ENCODE results near the gene CDC42BPA. TPM values are rescaled to one million over a fixed set of nuclear protein-coding genes. Genes with fewer than 3 reads are reported as not detected.

CDC42BPA gene
- total RNA-seq, 2 experiments from 2014 or later, result 1.8 to 2.1 TPM

DNA sequence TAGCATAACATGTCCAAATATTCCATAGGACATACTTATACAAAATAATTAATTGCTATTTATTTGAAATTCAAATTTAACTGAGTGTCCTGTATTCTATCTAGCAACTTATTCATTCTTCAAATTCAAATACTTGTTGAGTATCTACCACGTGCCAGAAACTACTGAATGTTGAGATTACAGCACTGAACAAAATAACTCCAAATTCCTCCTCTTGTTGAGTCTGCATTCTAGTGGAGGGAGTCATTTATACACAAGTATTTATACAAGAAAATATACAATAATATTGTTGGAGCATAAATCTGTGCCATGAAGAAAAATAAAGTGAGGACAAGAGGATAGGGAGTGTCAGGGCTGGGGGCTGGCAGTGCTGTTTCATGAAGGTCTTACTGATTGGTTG is 43.7 kb upstream of the CDC42BPA start:
- Mint-ChIP-seq H3K4me1 (ENCODE audit: low read depth) (no peaks in the 10 kb centered on the region), H3K36me3 (ENCODE audit: low read depth) (no peaks in the 10 kb centered on the region), H3K4me3 (no peak overlapping the region), H3K9me3 (no peaks in the 10 kb centered on the region), H3K27ac (no peak overlapping the region), H3K27me3 (peaks cover 9% of the 10 kb centered on the region)
- ChIA-PET CTCF (no interaction called here), POLR2A (no interaction called here)
- DNase-seq (no peak), ATAC-seq (no peak)
- TF ChIP-seq CTCF (IDR thresholded peaks at IDR 0.05), result no peak
- intact Hi-C loops (cut with micrococcal nuclease), result no loop called here

GRCh38 chr1:227357927-227358302 is 39.6 kb upstream of the CDC42BPA start:
- H3K27ac Mint-ChIP-seq, result no peak overlapping the region
- no peak overlapping the region for H3K4me3 Mint-ChIP-seq
- H3K4me1 Mint-ChIP-seq (ENCODE audit: low read depth), result no peaks in the 10 kb centered on the region
- CTCF ChIA-PET, result no interaction called here
- peaks cover 6% of the 10 kb centered on the region for H3K27me3 Mint-ChIP-seq
- POLR2A ChIA-PET, result no interaction called here
- no peaks in the 10 kb centered on the region for H3K36me3 Mint-ChIP-seq (ENCODE audit: low read depth)
- intact Hi-C loops (cut with micrococcal nuclease), result no loop called here
- DNase-seq (no peak), ATAC-seq (no peak)
- no peak for TF ChIP-seq CTCF (IDR thresholded peaks at IDR 0.05)
- H3K9me3 Mint-ChIP-seq, result no peaks in the 10 kb centered on the region

DNA sequence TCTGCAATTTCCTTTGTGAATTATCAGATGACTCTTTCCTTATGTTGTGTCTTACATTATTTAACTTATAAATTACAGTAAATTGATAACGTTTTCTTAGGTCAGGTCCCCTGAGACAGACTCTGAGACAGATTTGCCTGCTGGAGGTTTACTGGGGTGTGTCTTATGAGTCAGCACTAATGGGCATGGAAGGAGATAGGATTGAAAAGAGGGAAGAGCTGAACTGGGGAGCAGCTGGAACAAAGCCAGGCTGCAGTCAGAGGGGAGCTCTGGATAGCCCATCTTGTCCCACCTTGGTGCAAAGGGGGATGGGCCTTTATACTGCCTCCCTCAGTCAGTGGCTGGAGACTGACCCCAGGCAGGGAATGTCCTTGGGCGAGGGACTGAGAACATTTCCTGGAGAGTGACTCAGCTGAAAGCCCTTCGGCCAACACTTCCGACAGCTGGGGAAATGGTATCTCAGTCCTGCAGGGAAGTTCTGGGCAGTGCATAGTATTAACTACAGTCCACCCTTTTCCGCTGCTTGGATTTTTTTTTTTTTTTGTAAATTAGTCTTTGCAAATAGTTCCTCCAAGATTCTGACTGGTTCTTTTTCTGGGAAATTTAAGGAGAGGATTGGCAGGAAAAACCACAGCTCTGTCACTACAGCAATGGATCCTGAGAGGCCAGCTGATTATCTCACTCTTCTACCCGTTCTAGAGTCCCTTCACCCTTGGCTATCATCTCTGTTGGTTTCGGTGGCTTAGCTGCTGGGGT is 39.1 kb upstream of the CDC42BPA start:
- ChIA-PET CTCF (no interaction called here), POLR2A (no interaction called here)
- Mint-ChIP-seq H3K27ac (no peak overlapping the region), H3K27me3 (peaks cover 5% of the 10 kb centered on the region), H3K4me3 (no peak overlapping the region), H3K9me3 (no peaks in the 10 kb centered on the region), H3K4me1 (ENCODE audit: low read depth) (no peaks in the 10 kb centered on the region), H3K36me3 (ENCODE audit: low read depth) (no peaks in the 10 kb centered on the region)
- ATAC-seq (no peak), DNase-seq (no peak)
- TF ChIP-seq CTCF (IDR thresholded peaks at IDR 0.05), result no peak
- intact Hi-C loops (cut with micrococcal nuclease), result no loop called here

DNA sequence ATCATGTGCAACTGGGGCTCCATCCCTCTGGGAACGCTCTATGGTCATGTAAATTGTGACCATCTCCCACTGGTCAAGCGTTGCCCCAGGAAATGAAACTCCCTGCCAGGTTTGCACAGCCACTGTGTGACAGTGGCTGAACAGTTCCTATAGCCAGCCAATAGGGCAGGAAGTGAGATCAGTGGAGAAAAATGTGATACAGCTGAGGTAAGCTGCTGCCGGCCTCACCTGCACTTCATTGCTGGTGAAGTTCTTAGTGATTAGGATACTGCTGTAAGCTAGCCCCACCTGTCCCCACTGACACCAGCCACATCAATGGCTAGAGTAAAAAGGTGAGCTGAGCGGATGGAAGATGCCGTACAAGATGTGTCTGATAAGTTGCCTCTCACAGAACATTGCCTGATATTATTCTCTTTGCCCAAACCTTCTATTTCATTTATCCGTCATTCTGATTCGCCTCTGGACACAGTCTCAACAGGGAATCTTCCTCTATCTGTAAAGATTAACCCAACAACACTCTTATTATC is 38.4 kb upstream of the CDC42BPA start:
- CTCF ChIA-PET, result no interaction called here
- no peak overlapping the region for H3K4me3 Mint-ChIP-seq

More for the DNA sequence above, 38.4 kb upstream of the CDC42BPA start:
- ATAC-seq (no peak), DNase-seq (no peak)
- H3K27ac Mint-ChIP-seq, result no peak overlapping the region
- peaks cover 3% of the 10 kb centered on the region for H3K27me3 Mint-ChIP-seq
- intact Hi-C loops (cut with micrococcal nuclease), result no loop called here
- H3K36me3 Mint-ChIP-seq (ENCODE audit: low read depth), result no peaks in the 10 kb centered on the region
- no peaks in the 10 kb centered on the region for H3K9me3 Mint-ChIP-seq
- no peaks in the 10 kb centered on the region for H3K4me1 Mint-ChIP-seq (ENCODE audit: low read depth)
- POLR2A ChIA-PET, result no interaction called here
- TF ChIP-seq CTCF (IDR thresholded peaks at IDR 0.05), result no peak

All from activated CD8-positive, alpha-beta T cell treated with anti-CD3 and anti-CD28 coated beads for 36 hours (primary cell).